GM18519 (cell line): ENCODE data around the gene VHLL.
A peak's percentile ranks its signal among the peaks of the same experiment; 100 is the strongest.

ENCODE experiments used
- ATAC-seq: cut with Tn5 transposase; IDR thresholded peaks from one replicate; pipeline ENCODE4 v1.9.1; 2021; ENCODE audit warnings: mild to moderate bottlenecking, moderate library complexity; ENCODE audit not compliant: unreplicated experiment, low FRiP score

VHLL gene

DNA sequence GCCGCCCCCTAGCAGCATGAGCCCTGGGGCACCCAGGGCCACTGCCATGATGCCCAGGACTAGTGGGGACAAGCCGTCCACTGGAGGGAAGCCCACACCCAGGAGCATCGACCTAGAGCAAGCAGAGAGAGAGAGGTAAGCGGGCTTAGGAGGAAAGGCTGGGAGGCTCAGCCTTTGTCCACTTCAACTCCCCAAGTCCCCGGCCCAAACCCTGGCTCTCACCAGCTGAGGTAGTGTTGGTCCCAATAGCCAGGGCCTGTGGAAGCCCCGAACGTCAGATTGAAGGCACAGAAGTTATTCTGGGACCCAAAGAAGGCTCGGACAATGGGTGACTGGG is 6.0 kb downstream of the VHLL start:
- no peak for ATAC-seq

GRCh38 chr1:156291226-156292061 is 7.7 kb downstream of the VHLL start:
- ATAC-seq = no peak

DNA sequence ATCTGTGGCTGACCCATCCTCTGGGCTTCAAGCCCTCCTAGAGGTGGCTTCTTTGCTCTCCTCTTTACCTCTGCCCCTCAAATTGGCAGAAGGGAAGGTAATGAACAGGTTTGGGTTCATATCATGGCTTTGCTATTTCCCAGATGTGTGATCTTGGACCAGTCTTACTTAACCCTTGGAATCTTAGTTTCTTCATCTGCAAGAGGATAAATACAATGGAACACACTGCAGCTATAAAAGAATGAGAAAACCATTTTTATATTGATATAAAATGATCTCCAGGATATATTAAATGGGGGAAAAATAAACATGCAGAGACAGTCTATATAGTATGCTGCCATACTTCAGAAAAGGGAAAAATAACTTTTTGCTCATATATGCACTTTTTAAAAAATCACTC is 9.2 kb downstream of the VHLL start:
- ATAC-seq = no peak

DNA sequence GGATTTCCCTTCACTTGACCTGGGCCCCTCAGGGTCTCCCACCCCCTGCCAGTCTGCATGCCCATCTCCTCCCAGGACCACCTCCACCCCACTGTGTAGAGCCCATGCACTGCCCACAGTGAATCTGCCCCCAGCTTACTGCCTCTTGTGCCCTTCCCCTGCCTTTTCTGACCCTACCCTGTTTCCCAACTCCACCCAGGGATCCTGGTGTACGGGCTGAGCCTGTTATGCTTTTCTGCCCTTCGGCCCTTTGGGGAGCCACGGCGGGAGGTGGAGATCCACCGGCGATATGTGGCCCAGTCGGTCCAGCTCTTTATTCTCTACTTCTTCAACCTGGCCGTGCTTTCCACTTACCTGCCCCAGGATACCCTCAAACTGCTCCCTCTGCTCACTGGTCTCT is 13.0 kb downstream of the VHLL start:
- no peak for ATAC-seq

- ATAC-seq = no peak
These were observed 13.7 kb downstream of the VHLL start for GRCh38 chr1:156285437-156285836.

DNA sequence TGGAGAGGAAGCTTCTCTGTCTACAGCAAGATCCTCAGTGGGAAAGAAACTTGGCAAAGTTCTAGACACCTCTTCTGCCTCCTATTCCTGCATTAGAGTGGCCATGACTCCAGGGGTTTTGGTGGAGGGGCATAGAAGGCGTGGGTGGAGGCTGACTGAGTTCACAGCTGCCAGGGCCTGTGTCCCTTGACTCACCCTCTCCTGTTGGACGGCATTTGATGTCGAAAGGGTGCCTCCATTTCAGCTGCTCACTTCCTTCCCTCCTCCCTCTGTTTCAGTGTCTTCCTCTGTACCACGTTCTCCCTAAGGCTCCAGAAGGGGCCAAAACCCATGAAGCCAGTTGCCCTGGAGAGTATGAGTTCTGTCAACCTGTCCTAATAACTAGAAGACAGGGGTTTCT is 14.3 kb downstream of the VHLL start:
- ATAC-seq = no peak

GRCh38 chr1:156284112-156284511 is 15.0 kb downstream of the VHLL start, which contains the start of gene TMEM79:
Gene TMEM79 (plus strand): TSS chr1:156284325. CDS start chr1:156285227, 902 bp downstream.
- ATAC-seq = no peak

DNA sequence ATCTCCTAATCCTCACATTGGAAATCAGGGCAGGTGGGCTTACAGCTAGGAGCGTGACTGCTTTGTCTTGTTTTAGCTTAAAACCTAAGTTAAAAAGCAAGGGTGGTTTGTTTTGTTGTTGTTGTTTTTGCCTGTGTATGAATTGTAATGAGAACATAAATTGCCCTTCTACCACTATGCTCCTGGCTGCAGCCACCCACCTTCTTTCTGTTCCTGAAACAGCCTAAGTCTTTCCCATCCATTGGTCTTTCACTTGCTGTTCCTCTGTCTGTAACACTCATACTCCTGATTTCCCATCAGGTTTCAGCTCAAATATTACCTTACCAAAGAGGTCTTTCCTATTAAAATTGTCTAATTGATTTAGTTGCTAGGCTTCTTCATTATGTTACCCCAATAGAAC is 15.6 kb downstream of the VHLL start:
- ATAC-seq = no peak

- peak; percentile 63 for ATAC-seq
These were observed 16.5 kb downstream of the VHLL start, which contains the start of gene SMG5 for GRCh38 chr1:156282479-156283222. Gene SMG5 (minus strand): TSS chr1:156282825. CDS start chr1:156282680, 145 bp downstream.

- no peak for ATAC-seq
These were observed 17.2 kb downstream of the VHLL start for GRCh38 chr1:156281693-156282478.

- peak; percentile 42 for ATAC-seq
These were observed 17.8 kb downstream of the VHLL start for GRCh38 chr1:156281281-156281680.

DNA sequence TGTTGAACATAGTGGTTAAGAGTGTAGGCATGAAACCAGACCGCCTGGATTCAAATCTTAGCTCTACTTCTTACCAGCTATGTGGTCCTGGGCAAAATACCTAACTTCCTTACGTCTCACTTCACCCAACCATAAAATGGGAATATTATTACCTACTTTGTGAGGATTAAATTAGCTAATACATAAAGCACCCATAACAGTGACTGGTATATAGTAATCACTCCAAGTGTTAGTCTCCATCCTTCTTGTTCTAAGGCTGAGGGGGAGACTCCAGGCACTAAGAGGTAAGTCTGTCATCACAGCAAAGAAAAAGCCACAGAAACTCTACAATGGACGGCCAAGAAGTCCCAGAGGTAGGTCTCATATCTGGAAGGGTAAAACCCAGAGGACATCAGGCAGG is 19.3 kb downstream of the VHLL start:
- ATAC-seq = no peak

DNA sequence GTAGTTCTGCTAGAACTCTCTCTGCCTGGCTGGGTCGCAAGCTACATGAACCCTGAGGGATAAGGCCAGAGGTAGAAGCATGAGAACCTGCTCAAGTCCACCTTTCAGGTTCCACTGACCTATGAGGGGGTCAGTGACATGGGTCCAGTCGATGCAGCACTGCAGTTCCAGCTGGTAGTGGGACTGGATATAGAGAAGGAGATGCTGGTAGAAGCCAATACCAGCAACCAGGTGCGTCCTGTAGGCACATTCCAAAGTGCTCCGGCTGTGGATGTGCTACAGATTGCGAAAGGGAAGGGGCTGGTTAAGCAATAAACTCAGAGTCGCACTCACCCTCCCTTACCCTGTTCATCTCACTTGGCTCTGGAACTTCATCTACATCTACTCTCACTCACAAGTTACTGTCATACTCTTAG is 22.1 kb downstream of the VHLL start:
- ATAC-seq = no peak

- no peak for ATAC-seq
These were observed 22.6 kb downstream of the VHLL start for GRCh38 chr1:156276532-156276931.

- no peak for ATAC-seq
These were observed 28.8 kb downstream of the VHLL start for GRCh38 chr1:156270314-156270713.

DNA sequence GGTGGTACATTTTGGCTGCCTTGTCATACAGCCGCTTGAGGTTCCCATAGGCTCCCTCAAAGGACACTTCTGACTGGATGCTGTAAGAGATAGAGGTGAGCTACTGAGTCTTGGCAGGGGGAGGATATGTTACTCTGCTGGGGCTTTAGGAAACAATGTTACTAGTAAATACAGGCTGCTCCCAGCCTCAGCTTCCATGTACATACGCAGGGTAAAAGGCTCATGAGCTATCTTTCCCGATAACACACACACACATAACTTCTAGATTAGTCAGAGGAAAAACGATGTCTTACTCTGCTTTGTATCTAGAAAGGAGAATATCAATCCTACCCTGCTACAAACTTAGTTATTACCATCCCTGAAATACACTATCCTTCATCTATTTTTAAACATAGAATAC is 30.8 kb downstream of the VHLL start:
- no peak for ATAC-seq

- ATAC-seq = no peak
These were observed 33.1 kb downstream of the VHLL start for GRCh38 chr1:156266051-156266450.

GRCh38 chr1:156263288-156263655 is 35.8 kb downstream of the VHLL start:
- no peak for ATAC-seq

- ATAC-seq = no peak
These were observed 36.4 kb downstream of the VHLL start for GRCh38 chr1:156262461-156263287.

GRCh38 chr1:156260896-156261295 is 38.2 kb downstream of the VHLL start:
- no peak for ATAC-seq
